Chondrocyte (in vitro differentiated cells): Measurements from ENCODE around the gene KCNQ1. TPM values are rescaled to one million over a fixed set of nuclear protein-coding genes. Genes with fewer than 3 reads are reported as not detected.

Experiments used
- DNase-seq: peaks from one replicate; pipeline ENCODE4 v3.0.0; 2021; ENCODE audit warnings: mixed read lengths, low spot score
- H3K27ac Mint-ChIP-seq: one replicate; pipeline ENCODE4 v1.8.0; 2021; ENCODE audit warnings: mild to moderate bottlenecking, moderate library complexity, mixed read lengths; ENCODE audit not compliant: unreplicated experiment
- H3K27me3 Mint-ChIP-seq: 2 replicates; pipeline ENCODE4 v1.8.0; 2021; ENCODE audit warnings: low read depth, mixed read lengths
- H3K36me3 Mint-ChIP-seq: 2 replicates; pipeline ENCODE4 v1.8.0; 2021; ENCODE audit warnings: low read depth, mixed read lengths
- H3K4me1 Mint-ChIP-seq: 2 replicates; pipeline ENCODE4 v1.8.0; 2021; ENCODE audit warnings: low read depth, mild to moderate bottlenecking, mixed read lengths
- H3K4me3 Mint-ChIP-seq: one replicate; pipeline ENCODE4 v1.8.0; 2021; ENCODE audit warnings: mild to moderate bottlenecking, moderate library complexity, mixed read lengths; ENCODE audit not compliant: unreplicated experiment
- H3K9me3 Mint-ChIP-seq: 2 replicates; pipeline ENCODE4 v1.8.0; 2021; ENCODE audit warnings: low read depth, mixed read lengths
- CTCF ChIP-seq: fragments of 200-600 bp; sonication (generic); IDR thresholded peaks from 2 replicates; pipeline ENCODE4 v1.5.0; 2021; ENCODE audit warnings: antibody characterized with exemption, mild to moderate bottlenecking, moderate library complexity
- total RNA-seq: library from RNA; stranded (reverse); gene quantifications from 3 replicates; pipeline ENCODE4 v1.2.1, GENCODE V29; 2021

Gene KCNQ1
- total RNA-seq, 1 donor from 2014 or later: not detected

DNA sequence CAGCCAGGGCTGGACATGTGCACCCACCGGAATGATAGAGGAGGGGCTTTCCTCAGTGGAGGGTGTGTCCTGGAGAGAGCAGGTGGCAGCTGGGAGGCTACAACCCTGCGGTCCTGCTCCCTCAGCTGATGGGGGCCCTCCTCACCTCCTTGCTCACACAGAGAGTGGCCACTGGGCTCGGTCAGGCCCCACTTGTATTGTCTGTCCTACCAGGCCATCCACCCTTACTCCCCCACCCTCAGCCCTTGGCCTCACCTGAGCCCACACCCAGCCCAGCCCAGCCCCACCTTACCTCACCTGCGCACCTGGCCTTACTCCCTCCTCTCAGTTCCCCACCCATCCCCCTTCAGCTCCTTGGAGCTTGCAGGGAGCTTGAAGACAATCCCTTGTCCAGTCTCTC, 3.6 kb upstream of the KCNQ1 start:
- Mint-ChIP-seq H3K4me1 (peaks cover 3% of the 10 kb centered on the region), H3K27me3 (peaks cover 50% of the 10 kb centered on the region), H3K36me3 (peaks cover 2% of the 10 kb centered on the region), H3K27ac (no peak overlapping the region), H3K4me3 (no peak overlapping the region), H3K9me3 (peaks cover 13% of the 10 kb centered on the region)
- DNase-seq: peak; percentile 61
- no peak for TF ChIP-seq CTCF

- peaks cover 2% of the 10 kb centered on the region for H3K36me3 Mint-ChIP-seq
- no peak for DNase-seq
- no peak overlapping the region for H3K4me3 Mint-ChIP-seq
- H3K27me3 Mint-ChIP-seq: peaks cover 52% of the 10 kb centered on the region
- peaks cover 3% of the 10 kb centered on the region for H3K4me1 Mint-ChIP-seq
- no peak overlapping the region for H3K27ac Mint-ChIP-seq
- H3K9me3 Mint-ChIP-seq: peaks cover 13% of the 10 kb centered on the region
- no peak for TF ChIP-seq CTCF
These were observed 2.2 kb upstream of the KCNQ1 start for GRCh38 chr11:2442589-2442988.

GRCh38 chr11:2443406-2443805, 1.4 kb upstream of the KCNQ1 start:
- Mint-ChIP-seq H3K9me3 (peaks cover 13% of the 10 kb centered on the region), H3K4me3 (no peak overlapping the region), H3K4me1 (peaks cover 3% of the 10 kb centered on the region), H3K27ac (no peak overlapping the region), H3K27me3 (peaks cover 46% of the 10 kb centered on the region), H3K36me3 (peaks cover 2% of the 10 kb centered on the region)
- DNase-seq: peak; percentile 40
- no peak for TF ChIP-seq CTCF

DNA sequence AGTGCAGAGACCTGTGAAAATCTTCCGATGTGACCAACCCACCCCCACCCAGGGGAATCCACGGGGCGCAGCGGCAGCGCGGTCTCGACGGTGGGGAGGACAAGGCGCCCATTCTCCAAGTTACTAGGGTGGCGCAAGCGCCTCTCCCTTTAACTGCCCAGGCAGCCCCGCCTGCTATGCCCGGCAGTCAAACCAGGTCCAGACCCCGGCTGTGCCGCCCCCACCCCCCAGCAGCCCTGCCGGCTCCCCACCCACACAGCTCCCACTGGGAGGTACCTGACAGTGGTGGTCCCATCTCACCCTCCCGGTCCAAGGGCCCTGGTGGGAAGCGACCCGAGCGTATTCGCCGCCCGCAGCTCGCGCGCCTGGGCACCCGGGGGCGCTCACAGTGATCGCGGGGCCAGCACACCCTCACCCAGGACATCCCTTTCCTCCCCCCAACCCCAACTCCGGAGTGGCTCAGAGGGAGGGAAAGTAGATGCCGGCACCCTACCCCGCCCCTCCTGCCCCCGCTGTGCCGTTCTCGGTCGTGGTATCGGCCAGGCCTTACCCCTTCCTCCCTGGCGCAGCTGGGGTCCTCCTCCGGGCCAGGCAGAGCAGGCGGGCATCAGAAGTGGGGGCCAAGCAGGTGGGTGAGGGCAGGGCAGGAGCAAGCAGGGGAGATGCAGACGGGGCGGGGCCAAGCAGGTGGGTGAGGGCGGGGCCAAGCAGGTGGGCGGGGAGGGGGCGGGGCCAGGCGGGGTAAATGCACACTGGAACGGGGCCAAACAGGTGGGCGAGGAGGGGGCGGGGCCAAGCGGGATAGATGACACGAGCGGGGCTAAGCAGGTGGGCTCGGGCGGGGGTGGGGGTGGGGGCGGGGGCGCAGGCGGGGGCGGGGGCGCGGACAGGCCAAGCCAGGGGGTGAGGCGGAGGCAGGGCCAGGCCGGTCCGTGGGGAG, 657 bp upstream of the KCNQ1 start, which contains the start of gene TRPM5:
Gene TRPM5 (minus strand): TSS at position 634 of the 940 bp plus-strand sequence. CDS start 21,478 bp downstream, outside the sequence.
- peak within 1 kb of the TSS; percentile 42 for H3K4me3 Mint-ChIP-seq
- H3K27me3 Mint-ChIP-seq: peaks cover 40% of the 10 kb centered on the region
- H3K27ac Mint-ChIP-seq: no peak within 1 kb of the TSS
- peaks cover 13% of the 10 kb centered on the region for H3K9me3 Mint-ChIP-seq
- no peaks in the 10 kb centered on the region for H3K36me3 Mint-ChIP-seq
- H3K4me1 Mint-ChIP-seq: peaks cover 3% of the 10 kb centered on the region
- peak; percentile 77 for DNase-seq
- TF ChIP-seq CTCF: no peak

DNA sequence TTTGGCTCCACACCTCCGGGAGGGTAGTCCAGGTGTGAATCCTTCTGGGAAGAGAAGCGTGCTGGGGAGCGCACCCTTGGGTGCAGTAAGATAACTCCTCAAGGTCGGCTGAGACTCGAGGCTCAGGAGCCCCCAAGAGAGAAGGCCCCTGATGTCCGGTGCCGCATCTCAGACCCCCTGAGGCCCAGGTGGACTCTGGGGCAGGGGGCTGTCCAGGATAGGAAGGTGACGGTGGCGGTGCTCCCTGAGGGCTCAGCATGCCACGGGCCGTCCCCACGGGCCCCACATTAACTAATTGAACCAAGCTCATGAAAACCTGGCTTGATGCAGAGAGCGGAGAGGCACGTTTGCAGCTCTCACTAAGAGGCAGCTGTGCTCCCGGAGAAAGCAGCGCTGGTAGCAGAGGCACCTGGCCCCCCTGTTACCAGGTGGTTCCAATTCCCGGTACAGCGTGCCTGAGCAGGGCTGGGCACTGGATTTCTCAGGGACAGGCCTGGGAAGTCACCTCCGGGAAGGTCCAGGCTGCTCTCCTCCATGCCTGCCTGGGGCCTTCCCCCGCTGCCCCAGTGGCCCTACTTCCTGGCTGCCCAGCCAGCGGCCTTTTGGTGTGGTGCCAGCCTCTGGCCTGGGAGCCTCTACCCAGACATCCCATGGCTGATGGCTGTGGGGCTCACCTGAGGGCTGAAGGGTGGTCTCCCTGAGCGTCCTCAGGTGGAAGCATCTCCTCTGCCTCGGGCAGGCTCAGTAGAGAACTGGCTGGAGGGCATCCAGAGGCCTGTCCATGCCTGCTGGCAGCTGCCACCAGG, 1.1 kb downstream of the KCNQ1 start:
- Mint-ChIP-seq H3K27ac (no peak overlapping the region), H3K4me1 (peaks cover 3% of the 10 kb centered on the region), H3K27me3 (peaks cover 34% of the 10 kb centered on the region), H3K9me3 (peaks cover 11% of the 10 kb centered on the region), H3K4me3 (no peak overlapping the region), H3K36me3 (no peaks in the 10 kb centered on the region)
- peak; percentile 79 for DNase-seq
- TF ChIP-seq CTCF: no peak
